OCI-LY1 (cell line): ENCODE results near the gene MYH7.
"Not testable (repeated sequence)": the region's sequence is repeated elsewhere in the genome, so short reads cannot be mapped to it uniquely, and the experiment has no call there.

Experiments used
- H2AFZ ChIP-seq: fragments of 200-600 bp; sonication (generic), shearing (Covaris generic); 2 replicates; pipeline ENCODE4 v1.6.0; 2014; ENCODE audit warnings: antibody characterized with exemption, mild to moderate bottlenecking, low read length
- H3F3A ChIP-seq: fragments of 200-600 bp; sonication (generic), shearing (Covaris generic); 2 replicates; pipeline ENCODE4 v1.6.0; 2014; ENCODE audit warnings: mild to moderate bottlenecking, antibody characterized with exemption, low read length, moderate library complexity; ENCODE audit not compliant: insufficient read depth
- H3K27ac ChIP-seq: fragments of 200-600 bp; sonication (generic); 2 replicates; pipeline ENCODE4 v1.5.1; 2014; ENCODE audit warnings: low read length, mixed run types, mild to moderate bottlenecking, low read depth; ENCODE audit not compliant: poor library complexity, severe bottlenecking
- H3K27me3 ChIP-seq: fragments of 200-600 bp; sonication (generic); 2 replicates; pipeline ENCODE4 v1.6.0; 2014; ENCODE audit warnings: antibody characterized with exemption, mild to moderate bottlenecking, low read length, moderate library complexity; ENCODE audit not compliant: insufficient read depth
- H3K36me3 ChIP-seq: fragments of 200-600 bp; sonication (generic); 2 replicates; pipeline ENCODE4 v1.6.1; 2014; ENCODE audit warnings: mild to moderate bottlenecking, antibody characterized with exemption, low read length, moderate library complexity, mixed read lengths; ENCODE audit not compliant: insufficient read depth
- H3K4me1 ChIP-seq: fragments of 200-600 bp; sonication (generic); 2 replicates; pipeline ENCODE4 v1.5.1; 2014; ENCODE audit warnings: mild to moderate bottlenecking, low read length, moderate library complexity; ENCODE audit not compliant: insufficient read depth, severe bottlenecking
- H3K4me2 ChIP-seq: fragments of 200-600 bp; sonication (generic), shearing (Covaris generic); 2 replicates; pipeline ENCODE4 v1.6.1; 2014; ENCODE audit warnings: low read length
- H3K4me3 ChIP-seq: fragments of 200-600 bp; sonication (generic); 2 replicates; pipeline ENCODE4 v1.5.1; 2014; ENCODE audit warnings: low read length, low read depth, mild to moderate bottlenecking, mixed read lengths; ENCODE audit not compliant: poor library complexity, severe bottlenecking
- H3K79me2 ChIP-seq: fragments of 200-600 bp; shearing (Covaris generic); 2 replicates; pipeline ENCODE4 v1.6.1; 2016; ENCODE audit warnings: mixed run types, low read length, mixed read lengths; ENCODE audit not compliant: insufficient read depth
- H3K9ac ChIP-seq: fragments of 200-600 bp; sonication (generic), shearing (Covaris generic); 2 replicates; pipeline ENCODE4 v1.6.1; 2014; ENCODE audit warnings: mild to moderate bottlenecking, low read length, mixed read lengths
- H3K9me2 ChIP-seq: fragments of 200-600 bp; sonication (generic), shearing (Covaris generic); 2 replicates; pipeline ENCODE4 v1.6.1; 2014; ENCODE audit warnings: low read depth, mild to moderate bottlenecking, low read length, mixed read lengths
- H3K9me3 ChIP-seq: fragments of 200-600 bp; shearing (Covaris generic); 2 replicates; pipeline ENCODE4 v1.6.1; 2014; ENCODE audit warnings: low read length, mixed read lengths
- H4K20me1 ChIP-seq: fragments of 200-600 bp; sonication (generic), shearing (Covaris generic); 2 replicates; pipeline ENCODE4 v1.6.0; 2016; ENCODE audit warnings: mild to moderate bottlenecking, low read length; ENCODE audit not compliant: insufficient read depth
- EZH2 ChIP-seq: fragments of 200-600 bp; sonication (generic), shearing (Covaris generic); IDR thresholded peaks from 2 replicates; pipeline ENCODE4 v1.8.0; 2017; ENCODE audit warnings: borderline replicate concordance, mixed run types, mild to moderate bottlenecking, antibody characterized with exemption, low read length, moderate library complexity, mixed read lengths
- TF ChIP-seq, protein P1 (sequence below): fragments of 200-600 bp; sonication (generic), shearing (Covaris generic); IDR thresholded peaks from 2 replicates; pipeline ENCODE4 v1.5.1; 2017; ENCODE audit warnings: mild to moderate bottlenecking, antibody characterized with exemption, low read length, moderate library complexity, mixed read lengths

The MYH7 gene

DNA sequence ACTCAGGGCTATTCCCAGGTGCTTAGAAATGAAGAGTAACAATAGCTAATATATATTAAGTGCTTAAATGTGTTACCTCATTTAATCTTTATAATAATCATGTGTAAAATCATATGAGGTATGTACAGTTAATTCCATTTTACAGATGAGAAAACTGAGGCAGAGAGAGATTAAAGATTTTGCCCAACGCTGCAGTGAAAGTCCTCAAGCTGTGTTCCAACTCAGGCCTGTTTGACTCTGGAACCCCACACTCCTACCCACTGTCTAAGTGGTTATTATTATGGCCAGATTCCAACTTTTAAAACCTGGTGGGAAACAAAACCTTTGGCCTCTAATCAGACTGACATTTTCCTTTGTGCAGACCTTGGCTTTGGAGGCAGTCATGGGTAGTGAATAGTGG, 48.5 kb downstream of the MYH7 start:
- no peak overlapping the region for H3K27ac ChIP-seq
- H3F3A ChIP-seq, result no peaks in the 10 kb centered on the region
- no peak overlapping the region for H3K4me2 ChIP-seq
- no peak overlapping the region for H3K4me3 ChIP-seq
- H3K36me3 ChIP-seq, result no peaks in the 10 kb centered on the region
- no peaks in the 10 kb centered on the region for H3K9me2 ChIP-seq
- no peak overlapping the region for H3K9ac ChIP-seq
- H4K20me1 ChIP-seq, result no peaks in the 10 kb centered on the region
- H3K4me1 ChIP-seq, result no peaks in the 10 kb centered on the region
- H2AFZ ChIP-seq, result no peak overlapping the region
- peaks cover 9% of the 10 kb centered on the region; the same call in 1 of the 2 replicates for H3K27me3 ChIP-seq
- no peak for TF ChIP-seq EZH2
- TF ChIP-seq, protein P1, sequence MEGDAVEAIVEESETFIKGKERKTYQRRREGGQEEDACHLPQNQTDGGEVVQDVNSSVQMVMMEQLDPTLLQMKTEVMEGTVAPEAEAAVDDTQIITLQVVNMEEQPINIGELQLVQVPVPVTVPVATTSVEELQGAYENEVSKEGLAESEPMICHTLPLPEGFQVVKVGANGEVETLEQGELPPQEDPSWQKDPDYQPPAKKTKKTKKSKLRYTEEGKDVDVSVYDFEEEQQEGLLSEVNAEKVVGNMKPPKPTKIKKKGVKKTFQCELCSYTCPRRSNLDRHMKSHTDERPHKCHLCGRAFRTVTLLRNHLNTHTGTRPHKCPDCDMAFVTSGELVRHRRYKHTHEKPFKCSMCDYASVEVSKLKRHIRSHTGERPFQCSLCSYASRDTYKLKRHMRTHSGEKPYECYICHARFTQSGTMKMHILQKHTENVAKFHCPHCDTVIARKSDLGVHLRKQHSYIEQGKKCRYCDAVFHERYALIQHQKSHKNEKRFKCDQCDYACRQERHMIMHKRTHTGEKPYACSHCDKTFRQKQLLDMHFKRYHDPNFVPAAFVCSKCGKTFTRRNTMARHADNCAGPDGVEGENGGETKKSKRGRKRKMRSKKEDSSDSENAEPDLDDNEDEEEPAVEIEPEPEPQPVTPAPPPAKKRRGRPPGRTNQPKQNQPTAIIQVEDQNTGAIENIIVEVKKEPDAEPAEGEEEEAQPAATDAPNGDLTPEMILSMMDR, result no peak
- no peaks in the 10 kb centered on the region for H3K79me2 ChIP-seq
- no peaks in the 10 kb centered on the region for H3K9me3 ChIP-seq

DNA sequence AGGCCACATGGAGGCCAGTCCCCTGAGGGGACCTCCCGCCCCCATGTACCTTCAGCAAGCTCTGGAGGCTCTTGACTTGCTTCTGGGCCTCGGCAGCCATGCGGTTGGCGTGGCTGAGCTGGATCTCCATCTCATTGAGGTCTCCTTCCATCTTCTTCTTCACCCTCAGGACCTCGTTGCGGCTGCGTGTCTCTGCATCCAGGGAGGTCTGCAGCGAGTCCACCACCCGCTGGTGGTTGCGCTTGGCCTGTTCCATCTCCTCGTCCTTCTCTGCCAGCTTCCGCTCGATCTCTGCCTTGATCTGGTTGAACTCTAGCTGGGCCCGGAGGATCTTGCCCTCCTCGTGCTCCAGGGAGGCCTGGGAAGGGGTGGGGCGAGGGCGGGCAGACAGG, 49.2 kb downstream of the MYH7 start:
- H3F3A ChIP-seq, H2AFZ ChIP-seq, H3K27me3 ChIP-seq, H4K20me1 ChIP-seq, H3K9me3 ChIP-seq, H3K4me3 ChIP-seq, H3K27ac ChIP-seq, H3K4me1 ChIP-seq, H3K9me2 ChIP-seq, H3K79me2 ChIP-seq, H3K36me3 ChIP-seq, H3K9ac ChIP-seq, H3K4me2 ChIP-seq: not testable (repeated sequence)

DNA sequence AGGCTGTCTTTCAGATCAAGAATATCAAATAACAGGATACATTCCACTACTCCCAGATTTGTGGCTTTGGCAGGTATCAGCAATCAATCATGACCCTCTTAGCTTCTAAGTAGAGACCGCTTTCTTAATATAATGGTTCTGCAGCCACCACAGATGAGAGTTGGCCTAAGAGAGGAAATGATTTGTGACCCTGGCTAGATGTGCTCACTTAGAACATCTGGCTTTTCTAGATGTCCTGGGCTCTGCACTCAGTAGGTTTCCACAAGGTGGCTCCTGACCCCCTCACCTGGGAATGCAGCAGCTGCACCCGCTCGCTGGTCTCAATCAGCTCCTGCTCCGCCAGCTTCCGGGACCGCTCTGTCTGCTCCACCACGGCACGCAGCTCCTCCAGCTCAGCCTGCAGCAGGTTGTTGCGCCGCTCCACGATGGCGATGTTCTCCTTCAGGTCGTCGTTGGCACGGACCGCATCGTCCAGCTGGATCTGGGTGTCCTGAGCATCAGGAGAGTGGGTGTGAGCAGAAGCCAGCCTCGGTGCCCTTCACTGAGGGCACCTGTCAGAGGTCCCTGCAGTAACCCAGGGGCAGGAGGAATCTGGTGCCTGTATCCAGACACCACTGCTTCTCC, 49.7 kb downstream of the MYH7 start:
- TF ChIP-seq, protein P1, result no peak
- H3K9ac ChIP-seq, result no peak overlapping the region

DNA sequence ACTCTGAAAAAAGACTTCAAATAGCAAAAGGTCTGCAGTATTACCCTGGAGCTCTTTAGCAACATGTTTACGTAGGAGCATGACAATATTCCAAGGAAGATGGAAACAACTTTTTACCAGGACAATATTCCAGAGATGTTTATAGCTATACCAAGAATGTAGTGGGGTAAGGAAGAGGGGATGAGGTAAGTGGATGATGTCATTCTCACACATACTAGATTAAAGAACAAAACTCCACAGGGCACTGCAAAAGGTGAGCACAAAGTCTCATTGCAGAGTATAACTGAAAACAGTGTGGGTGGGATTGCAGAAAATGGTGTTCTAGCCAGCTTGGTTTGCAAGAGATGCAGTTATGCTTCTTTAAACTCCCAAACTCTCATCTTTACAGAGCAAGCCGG, 50.2 kb downstream of the MYH7 start:
- no peaks in the 10 kb centered on the region for H3K9me2 ChIP-seq
- no peak overlapping the region for H2AFZ ChIP-seq
- no peaks in the 10 kb centered on the region for H4K20me1 ChIP-seq
- H3K27ac ChIP-seq, result no peak overlapping the region
- H3K4me3 ChIP-seq, result no peak overlapping the region
- H3F3A ChIP-seq, result no peaks in the 10 kb centered on the region
- no peak for TF ChIP-seq EZH2
- TF ChIP-seq, protein P1, result no peak
- H3K9me3 ChIP-seq, result no peaks in the 10 kb centered on the region
- H3K79me2 ChIP-seq, result no peaks in the 10 kb centered on the region
- H3K36me3 ChIP-seq, result no peaks in the 10 kb centered on the region
- no peak overlapping the region for H3K9ac ChIP-seq
- H3K4me2 ChIP-seq, result no peak overlapping the region
- H3K27me3 ChIP-seq, result peaks cover 7% of the 10 kb centered on the region; the same call in 1 of the 2 replicates
- H3K4me1 ChIP-seq, result no peaks in the 10 kb centered on the region

More for the DNA sequence above, 49.7 kb downstream of the MYH7 start:
- Histone ChIP-seq H3K4me1 (no peaks in the 10 kb centered on the region), H3K4me2 (no peak overlapping the region), H3K9me2 (no peaks in the 10 kb centered on the region), H3K4me3 (no peak overlapping the region), H3F3A (no peaks in the 10 kb centered on the region), H2AFZ (no peak overlapping the region), H3K9me3 (no peaks in the 10 kb centered on the region), H3K36me3 (no peaks in the 10 kb centered on the region), H3K27ac (no peak overlapping the region), H3K27me3 (peaks cover 9% of the 10 kb centered on the region; the same call in 1 of the 2 replicates), H3K79me2 (no peaks in the 10 kb centered on the region), H4K20me1 (no peaks in the 10 kb centered on the region)
